T-helper 2 cell treated with Interferon-gamma antibody and Interleukin-4, amounts not matched to agents 5 μg/mL and 100 μg/mL, for 36 hours (primary cell): ENCODE data around the gene GSG1L.

Experiments used
- DNase-seq: peaks from one replicate; pipeline ENCODE4 v3.0.0; 2021; ENCODE audit warnings: low spot score
- H3K27ac Mint-ChIP-seq: one replicate; pipeline ENCODE4 v1.8.0; 2021; ENCODE audit warnings: mild to moderate bottlenecking, mixed read lengths
- H3K27me3 Mint-ChIP-seq: one replicate; pipeline ENCODE4 v1.8.0; 2021; ENCODE audit warnings: low read depth, mixed read lengths
- H3K36me3 Mint-ChIP-seq: one replicate; pipeline ENCODE4 v1.8.0; 2021; ENCODE audit warnings: low read depth, mixed read lengths
- H3K4me1 Mint-ChIP-seq: one replicate; pipeline ENCODE4 v1.8.0; 2021; ENCODE audit warnings: low read depth, mixed read lengths
- H3K4me3 Mint-ChIP-seq: one replicate; pipeline ENCODE4 v1.8.0; 2022; ENCODE audit warnings: mild to moderate bottlenecking, moderate library complexity, mixed read lengths
- H3K9me3 Mint-ChIP-seq: one replicate; pipeline ENCODE4 v1.8.0; 2021; ENCODE audit warnings: mixed read lengths

Gene GSG1L

GRCh38 chr16:28003923-28004322 is 59.6 kb downstream of the GSG1L start:
- Mint-ChIP-seq H3K4me3 (no peak overlapping the region), H3K4me1 (no peaks in the 10 kb centered on the region), H3K27me3 (peaks cover 4% of the 10 kb centered on the region), H3K36me3 (no peaks in the 10 kb centered on the region), H3K9me3 (no peaks in the 10 kb centered on the region), H3K27ac (no peak overlapping the region)
- DNase-seq: no peak

GRCh38 chr16:28003021-28003865 is 60.3 kb downstream of the GSG1L start:
- Mint-ChIP-seq H3K4me3 (no peak overlapping the region), H3K27ac (no peak overlapping the region), H3K27me3 (peaks cover 4% of the 10 kb centered on the region), H3K36me3 (no peaks in the 10 kb centered on the region), H3K9me3 (no peaks in the 10 kb centered on the region), H3K4me1 (no peaks in the 10 kb centered on the region)
- no peak for DNase-seq

- H3K9me3 Mint-ChIP-seq: no peaks in the 10 kb centered on the region
- H3K4me3 Mint-ChIP-seq: no peak overlapping the region
- H3K4me1 Mint-ChIP-seq: no peaks in the 10 kb centered on the region
- no peak for DNase-seq
- peaks cover 4% of the 10 kb centered on the region for H3K27me3 Mint-ChIP-seq
- H3K36me3 Mint-ChIP-seq: no peaks in the 10 kb centered on the region
- H3K27ac Mint-ChIP-seq: no peak overlapping the region
Measured at GRCh38 chr16:28001642-28002041, 61.9 kb downstream of the GSG1L start.

GRCh38 chr16:28001184-28001583 is 62.3 kb downstream of the GSG1L start:
- H3K4me3 Mint-ChIP-seq: no peak overlapping the region
- DNase-seq: no peak
- peaks cover under 1% of the 10 kb centered on the region for H3K4me1 Mint-ChIP-seq
- H3K27me3 Mint-ChIP-seq: peaks cover 4% of the 10 kb centered on the region
- H3K27ac Mint-ChIP-seq: no peak overlapping the region
- H3K9me3 Mint-ChIP-seq: no peaks in the 10 kb centered on the region
- no peaks in the 10 kb centered on the region for H3K36me3 Mint-ChIP-seq

- Mint-ChIP-seq H3K27me3 (peaks cover 4% of the 10 kb centered on the region), H3K36me3 (peaks cover 3% of the 10 kb centered on the region), H3K4me3 (no peak overlapping the region), H3K27ac (no peak overlapping the region), H3K9me3 (peaks cover under 1% of the 10 kb centered on the region), H3K4me1 (peaks cover 5% of the 10 kb centered on the region)
- no peak for DNase-seq
Measured at GRCh38 chr16:28000314-28001169, 63.0 kb downstream of the GSG1L start.

GRCh38 chr16:27999687-28000086 is 63.8 kb downstream of the GSG1L start:
- Mint-ChIP-seq H3K36me3 (peaks cover 5% of the 10 kb centered on the region), H3K4me3 (no peak overlapping the region), H3K27ac (no peak overlapping the region), H3K4me1 (peaks cover 13% of the 10 kb centered on the region), H3K9me3 (peaks cover 7% of the 10 kb centered on the region), H3K27me3 (peaks cover 4% of the 10 kb centered on the region)
- DNase-seq: no peak

GRCh38 chr16:27995378-27995777 is 68.1 kb downstream of the GSG1L start:
- DNase-seq: no peak
- no peaks in the 10 kb centered on the region for H3K27me3 Mint-ChIP-seq
- H3K9me3 Mint-ChIP-seq: peaks cover 25% of the 10 kb centered on the region
- H3K36me3 Mint-ChIP-seq: peaks cover 10% of the 10 kb centered on the region
- peak overlapping the region; percentile 37 for H3K27ac Mint-ChIP-seq
- peaks cover 18% of the 10 kb centered on the region for H3K4me1 Mint-ChIP-seq
- H3K4me3 Mint-ChIP-seq: peak overlapping the region; percentile 22

GRCh38 chr16:27994686-27995085 is 68.8 kb downstream of the GSG1L start:
- no peak overlapping the region for H3K27ac Mint-ChIP-seq
- H3K9me3 Mint-ChIP-seq: peaks cover 25% of the 10 kb centered on the region
- no peak for DNase-seq
- H3K4me1 Mint-ChIP-seq: peaks cover 18% of the 10 kb centered on the region
- no peaks in the 10 kb centered on the region for H3K27me3 Mint-ChIP-seq
- H3K36me3 Mint-ChIP-seq: peaks cover 10% of the 10 kb centered on the region
- peak overlapping the region; percentile 22 for H3K4me3 Mint-ChIP-seq

- peaks cover 25% of the 10 kb centered on the region for H3K9me3 Mint-ChIP-seq
- H3K36me3 Mint-ChIP-seq: peaks cover 10% of the 10 kb centered on the region
- peaks cover 18% of the 10 kb centered on the region for H3K4me1 Mint-ChIP-seq
- peaks cover 2% of the 10 kb centered on the region for H3K27me3 Mint-ChIP-seq
- no peak for DNase-seq
- H3K27ac Mint-ChIP-seq: no peak overlapping the region
- no peak overlapping the region for H3K4me3 Mint-ChIP-seq
Measured at GRCh38 chr16:27993587-27993986, 69.9 kb downstream of the GSG1L start.

- DNase-seq: no peak
- Mint-ChIP-seq H3K27ac (no peak overlapping the region), H3K27me3 (peaks cover 2% of the 10 kb centered on the region), H3K4me1 (peaks cover 18% of the 10 kb centered on the region), H3K9me3 (peaks cover 25% of the 10 kb centered on the region), H3K36me3 (peaks cover 10% of the 10 kb centered on the region), H3K4me3 (no peak overlapping the region)
Measured at GRCh38 chr16:27991876-27992275, 71.6 kb downstream of the GSG1L start.

- H3K9me3 Mint-ChIP-seq: peaks cover 7% of the 10 kb centered on the region
- no peak for DNase-seq
- no peaks in the 10 kb centered on the region for H3K36me3 Mint-ChIP-seq
- H3K4me1 Mint-ChIP-seq: no peaks in the 10 kb centered on the region
- H3K27ac Mint-ChIP-seq: no peak overlapping the region
- H3K4me3 Mint-ChIP-seq: no peak overlapping the region
- peaks cover 2% of the 10 kb centered on the region for H3K27me3 Mint-ChIP-seq
Measured at GRCh38 chr16:27985981-27986380, 77.5 kb downstream of the GSG1L start.

GRCh38 chr16:27984121-27984520 is 79.4 kb downstream of the GSG1L start:
- no peaks in the 10 kb centered on the region for H3K4me1 Mint-ChIP-seq
- no peak overlapping the region for H3K27ac Mint-ChIP-seq
- no peak for DNase-seq
- H3K27me3 Mint-ChIP-seq: peaks cover under 1% of the 10 kb centered on the region
- no peak overlapping the region for H3K4me3 Mint-ChIP-seq
- H3K9me3 Mint-ChIP-seq: peaks cover 7% of the 10 kb centered on the region
- no peaks in the 10 kb centered on the region for H3K36me3 Mint-ChIP-seq

GRCh38 chr16:27983244-27983643 is 80.3 kb downstream of the GSG1L start:
- no peaks in the 10 kb centered on the region for H3K27me3 Mint-ChIP-seq
- no peaks in the 10 kb centered on the region for H3K36me3 Mint-ChIP-seq
- no peaks in the 10 kb centered on the region for H3K4me1 Mint-ChIP-seq
- no peak overlapping the region for H3K27ac Mint-ChIP-seq
- no peak for DNase-seq
- no peak overlapping the region for H3K4me3 Mint-ChIP-seq
- peaks cover 7% of the 10 kb centered on the region for H3K9me3 Mint-ChIP-seq

GRCh38 chr16:27982184-27982583 is 81.3 kb downstream of the GSG1L start:
- H3K27ac Mint-ChIP-seq: no peak overlapping the region
- peaks cover 7% of the 10 kb centered on the region for H3K9me3 Mint-ChIP-seq
- no peaks in the 10 kb centered on the region for H3K4me1 Mint-ChIP-seq
- H3K27me3 Mint-ChIP-seq: no peaks in the 10 kb centered on the region
- H3K36me3 Mint-ChIP-seq: no peaks in the 10 kb centered on the region
- H3K4me3 Mint-ChIP-seq: no peak overlapping the region
- DNase-seq: no peak
